NCI-H446 treated with DMSO at 0.1 percent for 48 hours (cell line): ENCODE data around the gene GJD2.

Experiments
- DNase-seq: peaks from one replicate; lab custom pipeline; 2025; lab: John Stamatoyannopoulos, UW

GJD2 gene

DNA sequence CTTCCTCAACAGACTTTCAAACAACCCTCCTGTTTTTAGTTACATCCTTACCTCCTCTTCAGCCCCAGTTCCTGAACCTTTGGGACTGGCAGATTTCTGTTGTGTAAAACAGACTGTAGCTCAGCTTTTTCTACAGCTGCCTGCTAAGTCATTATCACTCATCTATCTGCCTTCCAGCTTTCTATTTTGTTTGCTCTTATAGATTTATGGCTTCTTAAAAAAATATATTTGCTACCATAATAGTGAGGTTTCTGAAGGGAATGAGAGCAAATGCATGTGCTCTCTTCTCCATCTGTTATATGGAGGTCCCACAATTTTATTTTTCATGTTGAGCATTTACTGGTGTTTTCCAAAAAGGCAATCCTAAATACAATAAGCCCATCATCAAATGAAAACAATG lies 18.2 kb upstream of the GJD2 start:
- no peak for DNase-seq

DNA sequence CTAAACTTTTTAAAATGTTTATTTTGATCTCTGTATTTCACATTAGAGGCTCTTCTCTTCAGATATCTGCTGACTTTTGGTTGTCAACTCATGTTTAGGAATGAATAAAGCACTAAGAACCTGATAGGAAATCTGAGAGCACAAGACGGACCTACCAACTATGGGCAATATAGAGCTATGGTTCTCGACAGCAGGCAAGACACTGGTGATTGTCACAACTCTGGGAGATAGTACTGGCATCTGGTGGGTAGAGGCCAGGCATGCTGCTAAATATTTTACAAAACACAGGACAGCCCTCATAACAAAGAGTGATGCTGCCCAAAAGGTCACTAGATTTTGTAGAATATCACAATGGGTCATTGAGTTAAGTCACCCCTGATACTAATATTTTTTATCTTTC lies 17.5 kb upstream of the GJD2 start:
- DNase-seq: no peak

DNA sequence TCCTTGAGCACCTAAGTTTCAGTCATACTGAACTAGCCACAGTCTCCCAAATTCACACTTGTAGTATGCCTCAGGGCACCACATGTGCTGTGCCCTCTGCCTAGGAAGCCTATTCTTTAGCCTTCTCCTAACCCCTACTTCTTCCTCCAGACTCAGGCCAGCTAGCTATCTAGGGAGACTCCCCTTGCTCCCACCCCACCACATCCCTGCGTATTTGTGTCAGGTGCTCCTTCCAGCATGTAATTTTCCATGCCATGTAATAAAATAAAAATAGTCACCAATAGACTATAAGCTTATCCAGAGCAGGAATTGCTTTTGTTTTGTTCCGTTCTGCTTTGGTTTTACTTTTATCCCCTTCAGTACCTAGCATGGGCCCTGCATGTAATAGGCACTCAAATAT lies 14.9 kb upstream of the GJD2 start:
- no peak for DNase-seq

DNA sequence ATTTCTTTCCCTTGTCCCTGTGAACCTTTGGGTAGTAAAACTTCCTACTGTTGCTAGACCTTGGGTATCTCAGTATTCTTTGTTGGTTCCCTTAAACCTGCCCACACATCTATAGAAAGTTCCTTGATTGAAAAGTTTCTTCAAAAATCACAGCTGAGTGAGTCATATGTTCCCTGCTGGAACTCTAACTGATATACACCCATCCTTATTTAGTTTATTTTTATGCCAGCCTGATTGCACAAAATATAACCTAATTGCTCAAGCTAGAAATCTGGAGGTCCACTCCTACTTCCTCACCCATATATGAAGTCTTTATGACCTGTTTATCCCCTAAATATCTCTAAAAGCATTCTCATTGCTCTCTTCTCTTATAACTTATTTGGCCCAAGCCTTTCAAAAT lies 13.7 kb upstream of the GJD2 start:
- DNase-seq: no peak

DNA sequence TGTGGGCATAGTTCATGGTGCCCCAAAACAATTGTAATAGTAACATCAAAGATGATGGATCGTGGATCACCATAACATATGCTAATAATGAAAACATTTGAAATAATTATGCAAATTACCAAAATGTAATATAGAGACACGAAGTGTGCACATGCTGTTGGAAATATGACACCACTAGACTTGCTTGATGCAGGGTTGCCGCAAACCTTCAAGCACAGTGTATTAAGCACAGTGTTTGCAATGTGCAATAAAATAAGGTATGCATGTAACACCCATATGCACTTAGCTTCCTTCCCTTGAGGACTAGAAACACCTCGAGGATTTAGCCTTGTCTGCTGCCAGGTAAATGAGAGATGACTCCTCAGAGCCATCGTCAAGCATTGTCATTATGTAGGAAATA lies 10.9 kb upstream of the GJD2 start:
- no peak for DNase-seq

DNA sequence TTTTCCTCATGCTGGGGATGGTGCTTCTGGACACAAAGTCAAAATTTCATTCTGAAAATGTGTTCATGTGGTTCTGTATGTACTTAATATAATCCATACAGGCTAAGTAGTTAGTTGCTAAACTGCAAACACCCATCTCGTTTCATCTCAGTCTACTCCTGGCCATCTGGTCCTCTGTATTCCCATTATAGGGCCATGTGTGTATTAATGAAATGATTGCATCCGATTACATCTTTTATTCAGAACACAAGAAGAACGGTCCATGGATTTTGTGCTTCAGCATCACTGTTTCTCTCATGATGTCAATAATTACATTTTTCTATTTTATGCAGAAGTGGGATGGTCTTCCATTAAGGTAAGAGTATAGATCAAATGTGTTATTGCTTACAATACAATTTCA lies 6.1 kb upstream of the GJD2 start:
- no peak for DNase-seq

DNA sequence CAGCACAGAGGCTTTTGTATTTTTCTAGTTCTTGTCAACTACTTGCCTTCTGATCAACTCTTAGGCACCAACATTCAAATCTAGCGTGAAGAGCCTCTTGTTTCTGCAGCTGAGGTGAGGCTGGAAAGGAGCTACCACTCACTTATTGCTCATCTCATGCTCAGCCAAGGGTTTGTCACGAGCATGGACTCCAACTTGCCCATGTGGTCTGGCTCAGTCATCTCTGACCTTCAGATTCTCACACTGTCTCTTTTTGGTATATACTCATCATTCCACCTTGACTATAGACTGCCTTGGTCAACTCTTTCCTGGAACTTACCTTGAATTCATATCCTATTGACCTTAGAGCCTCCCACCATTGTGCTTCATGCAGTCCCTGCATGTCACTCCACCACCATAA lies 5.2 kb upstream of the GJD2 start:
- no peak for DNase-seq

DNA sequence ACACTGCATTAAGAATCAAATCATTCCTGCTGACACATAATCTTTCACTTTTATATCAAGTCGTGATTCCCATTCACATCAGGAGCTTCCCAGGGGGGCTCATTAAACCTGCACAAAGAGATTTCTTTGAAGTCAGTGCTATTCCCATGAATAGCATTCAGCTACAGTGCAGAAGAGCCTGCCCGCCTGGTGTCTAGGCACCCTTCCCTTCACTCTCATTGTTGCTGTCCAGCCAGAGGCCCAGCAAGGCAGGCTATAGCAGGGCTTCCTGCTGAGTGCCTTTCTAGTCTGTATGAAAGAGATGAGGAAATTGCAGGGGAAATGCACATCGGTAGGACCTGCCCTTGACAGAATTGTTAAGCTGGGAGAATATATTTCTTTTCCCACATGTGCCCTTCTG lies 4.5 kb upstream of the GJD2 start:
- DNase-seq: no peak

DNA sequence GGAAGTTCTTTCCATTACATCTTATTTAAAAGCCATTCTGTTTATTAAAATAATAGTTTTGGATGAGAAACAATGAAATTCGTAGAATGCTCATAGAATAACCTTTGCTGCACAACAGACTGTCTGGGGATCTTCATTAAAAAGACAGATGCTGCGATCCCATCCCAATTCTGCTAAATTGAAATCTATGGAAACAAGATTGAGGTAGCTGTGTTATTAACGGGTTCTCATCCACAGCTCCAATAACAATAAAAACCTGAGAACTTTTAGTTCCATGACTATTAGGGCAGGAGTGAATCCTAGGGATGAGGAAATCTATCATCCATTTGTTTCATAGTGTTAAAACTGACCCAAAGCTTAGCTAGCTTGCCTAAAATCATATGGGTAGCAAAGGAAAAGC lies 2.5 kb upstream of the GJD2 start:
- DNase-seq: no peak

DNA sequence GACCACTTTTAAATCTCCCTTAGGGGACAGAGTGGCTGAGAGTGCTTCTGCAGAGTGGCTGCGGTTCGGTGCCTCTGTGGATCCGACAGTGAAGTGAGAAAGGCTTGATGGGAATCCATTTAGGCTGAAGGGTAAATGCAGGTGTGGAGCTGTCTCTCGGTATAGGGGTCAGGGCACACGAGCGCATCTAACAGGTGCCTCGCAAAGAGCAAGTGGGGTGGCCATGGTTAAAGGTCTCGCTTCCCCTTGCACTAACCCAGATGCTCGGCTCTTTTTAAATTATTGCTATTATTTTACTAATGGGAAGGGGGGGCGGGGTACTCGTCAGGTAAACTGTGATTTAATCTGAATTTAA lies 598 bp upstream of the GJD2 start:
- DNase-seq: no peak

DNA sequence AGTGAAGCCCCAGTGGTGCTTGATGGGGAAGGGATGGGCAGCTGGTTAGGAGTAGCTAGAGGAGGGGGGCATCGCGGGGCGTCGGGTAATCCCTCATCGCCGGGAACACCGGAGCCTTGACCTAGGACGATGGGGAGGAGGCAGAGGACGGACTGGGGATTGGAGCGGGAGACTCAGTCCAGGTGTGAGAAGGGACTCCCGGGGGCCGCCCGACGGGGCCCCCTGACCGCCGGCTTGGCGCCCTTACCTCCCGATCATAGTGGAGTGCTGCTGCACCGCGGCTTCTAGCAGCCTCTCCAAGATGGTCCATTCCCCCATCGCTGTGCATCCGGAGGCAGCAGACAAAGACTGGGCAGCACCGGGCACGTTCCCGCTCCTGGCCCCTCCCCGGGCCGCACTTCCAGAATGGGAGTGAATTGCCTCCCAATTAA lies 612 bp downstream of the GJD2 start:
- DNase-seq: no peak

DNA sequence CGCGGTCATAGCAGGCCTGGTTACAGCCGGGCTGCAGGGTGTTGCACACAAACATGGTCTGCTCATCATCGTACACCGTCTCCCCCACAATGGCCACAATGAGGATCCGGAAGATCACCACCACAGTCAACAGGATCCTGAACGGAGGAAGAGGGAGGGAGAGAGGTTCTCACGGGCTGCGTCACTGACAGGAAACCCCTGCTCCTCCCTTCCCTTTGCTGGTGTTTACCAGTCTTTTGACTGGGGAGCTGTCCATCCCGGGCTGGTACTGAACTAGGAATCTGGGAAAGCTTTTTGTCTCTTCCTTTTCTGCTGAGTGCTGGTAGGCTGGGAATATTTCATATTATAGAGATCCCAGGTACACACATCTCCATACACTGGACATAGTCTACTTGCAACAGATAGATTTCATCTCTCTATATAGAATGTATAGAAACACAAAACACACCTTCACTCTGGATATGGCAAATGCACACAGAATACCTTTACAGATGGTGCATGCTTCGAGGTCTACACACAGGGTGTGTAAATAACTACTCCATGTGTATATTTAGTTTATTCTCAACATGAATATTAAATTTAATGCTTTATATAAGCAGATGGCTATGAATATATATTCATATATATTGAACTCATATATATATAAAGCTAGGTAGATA lies 1.4 kb downstream of the GJD2 start:
- no peak for DNase-seq

DNA sequence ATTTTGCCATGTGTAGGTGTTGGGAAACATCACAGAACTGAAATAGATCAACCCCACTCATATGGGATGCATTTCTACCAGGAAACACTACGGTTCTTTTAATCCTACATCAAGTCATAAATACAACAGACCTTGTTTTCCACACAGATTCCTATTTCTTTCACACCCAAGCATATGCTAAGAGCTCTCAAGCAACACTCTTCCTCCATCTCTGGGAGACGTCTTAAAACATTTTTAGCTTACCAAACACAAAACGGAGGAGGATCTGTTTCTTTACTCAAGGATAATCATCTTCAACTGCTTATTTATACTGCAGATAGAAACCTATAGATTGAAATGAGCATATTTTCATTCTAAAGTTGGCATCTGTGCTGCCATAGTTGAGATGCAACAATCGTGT lies 5.1 kb downstream of the GJD2 start:
- no peak for DNase-seq

DNA sequence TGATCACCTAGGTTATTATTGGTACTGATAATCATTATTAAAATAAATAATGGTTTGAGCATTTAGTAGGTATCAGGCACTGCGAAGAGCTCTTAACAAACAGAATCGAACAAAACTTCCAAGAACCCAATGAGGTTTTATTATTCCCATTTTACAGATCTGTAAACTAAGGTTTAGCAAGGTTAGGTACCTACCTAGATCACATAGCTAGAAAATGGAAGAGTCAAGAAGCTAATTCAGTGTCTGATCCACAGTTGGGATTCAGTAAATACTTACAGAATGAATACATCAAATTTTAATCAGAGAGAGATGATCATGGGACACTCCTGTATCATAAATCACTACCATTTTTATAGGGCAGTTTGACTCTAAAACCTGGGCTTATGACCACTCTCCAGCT lies 15.5 kb downstream of the GJD2 start:
- no peak for DNase-seq

DNA sequence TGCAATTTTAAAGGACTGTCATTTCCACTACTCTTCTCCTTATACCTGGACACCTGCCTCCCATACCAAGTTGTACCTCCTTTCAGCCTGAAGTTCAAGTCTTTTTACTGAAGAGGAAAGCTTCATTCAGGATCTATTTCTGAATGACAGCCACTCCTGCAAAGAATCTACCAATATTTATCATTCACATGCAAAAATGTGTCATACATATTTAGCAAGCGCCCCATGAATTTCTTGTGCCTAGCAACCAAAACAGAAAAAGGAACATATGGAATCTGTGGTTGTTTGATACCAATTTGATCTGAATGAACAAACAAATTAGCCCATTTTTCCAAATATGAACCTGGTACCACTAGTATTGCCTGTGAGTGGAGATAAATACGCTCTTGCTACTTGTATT lies 16.8 kb downstream of the GJD2 start:
- DNase-seq: no peak

DNA sequence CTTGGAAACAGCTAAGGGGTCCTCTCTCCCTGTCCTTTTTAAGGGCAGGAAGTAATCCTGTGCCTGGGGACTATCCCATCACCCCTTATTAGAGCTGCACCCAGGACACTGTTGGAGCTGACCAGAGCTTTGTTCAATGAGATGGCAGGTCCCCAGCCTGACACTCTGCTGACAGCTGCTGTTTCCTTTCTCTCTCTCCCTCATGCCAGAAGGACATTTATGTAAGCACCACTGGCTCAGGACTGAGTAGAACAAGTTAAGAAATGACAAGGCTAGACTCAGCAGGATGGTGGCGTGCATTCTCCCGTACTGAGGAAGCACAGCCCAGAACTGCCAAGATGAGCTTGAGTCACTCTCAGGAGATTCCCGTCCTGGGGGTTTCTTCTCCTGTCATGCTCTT lies 17.3 kb downstream of the GJD2 start:
- DNase-seq: no peak

DNA sequence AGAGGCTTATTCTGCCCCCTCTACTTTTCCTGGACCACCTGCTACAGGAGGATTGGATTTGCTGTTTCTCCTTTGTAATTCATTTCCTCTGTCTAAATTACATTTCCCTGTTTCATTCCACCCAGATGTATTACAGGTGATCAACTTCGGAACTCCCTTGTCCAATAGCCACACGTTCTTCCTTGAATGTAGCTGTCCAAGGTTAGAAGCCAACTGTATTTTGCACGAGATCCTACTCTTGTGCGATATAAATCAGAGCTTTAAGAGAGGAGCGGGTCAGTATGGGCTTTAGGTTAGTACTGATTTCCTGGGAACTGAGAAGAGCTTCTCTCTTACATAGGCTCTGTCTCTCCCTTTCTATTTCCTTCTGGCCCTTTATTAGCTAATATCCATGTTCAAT lies 20.5 kb downstream of the GJD2 start:
- DNase-seq: no peak

DNA sequence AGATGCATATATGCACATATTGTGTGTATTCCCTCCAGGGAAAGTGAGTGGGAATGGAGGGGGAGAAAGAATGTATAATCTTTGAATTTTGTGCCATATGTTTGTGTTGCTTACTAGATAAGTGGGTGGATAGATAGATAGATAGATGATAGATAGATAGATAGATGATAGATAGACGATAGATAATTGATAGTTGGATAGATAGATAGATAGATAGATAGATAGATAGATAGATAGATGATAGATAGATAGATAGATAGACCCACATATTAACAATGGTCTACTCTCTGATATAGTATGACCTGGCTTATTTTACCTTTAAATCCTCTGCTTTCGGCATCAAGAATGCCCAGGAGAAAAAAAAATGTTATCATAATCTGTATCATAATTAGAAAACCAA lies 21.2 kb downstream of the GJD2 start:
- DNase-seq: no peak

DNA sequence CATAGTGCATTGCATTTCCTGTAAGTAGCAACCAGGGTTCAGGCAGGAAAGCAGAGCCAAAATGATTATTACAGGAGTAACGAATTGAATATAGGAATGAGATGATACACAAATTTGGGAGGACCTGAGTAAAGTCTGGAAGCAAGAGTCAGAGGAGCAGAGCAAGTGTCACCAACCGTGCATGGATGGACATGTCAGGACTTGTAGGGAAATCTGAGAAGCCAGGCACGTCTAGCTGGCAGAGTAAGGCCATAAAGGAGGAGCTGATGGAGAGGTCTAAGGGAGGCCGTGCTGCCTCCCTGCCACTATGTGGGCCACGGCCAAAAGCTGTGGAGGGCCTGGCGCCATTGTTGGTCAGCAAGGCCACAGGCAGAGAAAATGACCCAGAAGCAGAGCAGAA lies 22.4 kb downstream of the GJD2 start:
- no peak for DNase-seq

DNA sequence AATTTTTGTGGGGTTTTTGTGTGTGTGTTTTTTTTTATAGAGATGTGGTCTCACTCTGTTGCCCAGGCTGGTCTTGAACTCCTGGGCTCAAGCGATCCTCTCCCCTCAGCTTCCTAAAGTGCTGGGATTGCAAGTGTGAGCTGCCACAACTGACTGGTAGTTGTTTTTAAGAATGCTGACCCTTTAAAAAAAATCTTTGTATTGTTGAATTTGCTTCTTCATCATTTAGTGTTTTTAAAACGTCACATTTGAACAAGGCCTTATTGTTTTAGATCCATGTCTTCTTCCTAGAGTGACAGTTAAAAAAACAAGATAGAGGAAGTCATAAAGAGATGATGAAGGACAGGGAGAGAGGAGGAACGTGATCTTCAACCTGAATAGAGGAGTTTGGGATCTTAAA lies 24.1 kb downstream of the GJD2 start:
- DNase-seq: no peak

DNA sequence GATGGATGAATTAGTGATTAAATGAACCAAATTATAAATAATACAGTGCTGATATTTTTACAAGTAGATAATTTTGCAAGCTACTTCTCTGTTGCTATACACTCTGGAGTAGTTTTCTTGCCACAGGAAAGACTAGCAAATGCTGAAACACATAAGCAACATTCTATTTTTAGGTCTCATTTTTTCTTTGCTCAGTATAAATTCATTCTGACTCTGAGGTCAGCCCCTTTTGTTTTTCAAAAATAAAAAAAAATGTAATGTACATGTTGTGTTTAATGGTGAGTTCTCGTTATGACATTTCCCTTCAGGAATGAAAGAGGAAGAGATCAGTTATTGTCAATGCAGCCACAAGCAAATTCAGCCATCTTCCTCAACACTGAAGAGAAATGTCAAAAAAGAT lies 24.9 kb downstream of the GJD2 start:
- DNase-seq: no peak

DNA sequence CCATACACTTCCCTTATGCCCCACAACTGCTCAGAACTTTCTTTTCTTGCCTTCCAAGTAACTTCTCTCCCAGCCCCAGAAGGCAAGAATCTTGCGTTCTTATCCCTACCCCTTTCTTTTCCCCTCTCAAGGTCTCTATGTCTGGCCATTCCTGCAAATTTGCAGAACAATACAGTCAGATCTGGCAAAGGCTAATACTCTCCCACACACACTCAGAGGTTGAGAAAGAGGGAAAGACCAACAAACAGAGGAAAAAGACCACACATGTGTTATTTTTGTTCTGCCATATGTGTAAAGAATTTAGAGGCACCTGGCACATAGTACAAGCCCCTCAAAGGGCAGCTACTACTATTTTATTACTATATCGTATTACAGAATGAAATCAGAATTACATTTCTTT lies 25.7 kb downstream of the GJD2 start:
- DNase-seq: no peak

DNA sequence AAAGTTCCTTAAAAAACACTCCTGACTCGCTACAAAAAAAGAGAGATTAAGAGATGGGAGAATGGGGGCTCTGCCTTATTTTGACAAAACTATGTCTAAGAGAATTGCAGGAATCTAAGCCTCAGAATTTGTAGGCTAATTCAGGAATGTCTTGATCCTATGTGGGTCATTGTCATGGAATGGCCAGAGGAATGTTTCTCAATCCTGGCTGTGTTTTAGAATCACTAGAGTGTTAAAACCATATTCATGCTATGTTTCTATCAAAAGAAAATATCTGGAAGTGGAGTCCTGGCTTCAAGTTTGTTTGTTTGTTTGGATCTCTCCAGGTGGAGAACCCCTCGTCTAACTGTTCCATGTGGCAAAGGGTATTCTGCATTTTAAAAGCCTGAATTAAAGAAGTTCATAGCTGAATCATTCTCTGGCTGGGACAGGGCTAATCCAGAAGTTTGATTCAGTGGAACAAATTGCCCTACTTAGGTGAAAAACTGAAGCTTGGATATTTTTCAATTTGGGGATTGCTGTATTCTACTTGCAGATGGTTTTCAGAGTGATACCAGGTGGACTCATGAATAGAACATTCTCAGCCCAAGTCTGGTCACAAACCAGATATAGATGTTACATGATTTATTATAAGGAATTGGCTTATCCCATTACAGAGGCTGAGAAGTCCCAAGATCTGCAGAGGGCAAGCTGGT lies 28.2 kb downstream of the GJD2 start:
- no peak for DNase-seq

DNA sequence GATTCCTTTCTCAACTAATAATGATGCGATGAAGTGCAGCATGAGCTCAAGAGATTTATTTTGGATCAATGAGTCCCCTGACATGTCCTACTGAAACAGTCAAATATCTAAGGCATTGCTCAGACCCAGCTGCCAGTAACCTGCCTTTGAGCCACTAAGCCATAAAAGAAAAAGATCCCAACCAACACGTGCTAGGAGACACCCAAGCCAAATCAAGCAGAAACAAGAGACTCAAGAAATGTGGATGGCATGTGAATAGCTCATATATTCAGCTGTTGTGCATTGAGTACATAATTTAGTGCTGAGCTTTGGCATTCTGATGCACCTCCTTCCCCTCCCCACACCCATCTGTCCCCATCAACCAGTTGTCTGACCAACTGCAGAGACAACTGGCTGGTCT lies 29.2 kb downstream of the GJD2 start:
- no peak for DNase-seq
